C4-2B (cell line): ENCODE measurements around the gene CBX6.
"Not testable (repeated sequence)": the region's sequence is repeated elsewhere in the genome, so short reads cannot be mapped to it uniquely, and the experiment has no call there.

Experiments used
- H3K27ac ChIP-seq: fragments of 450-650 bp; 2 replicates; pipeline ENCODE4 v1.5.1; 2017
- ZFX ChIP-seq: fragments of 450-650 bp; IDR thresholded peaks from 2 replicates; pipeline ENCODE4 v1.6.1; 2017
- TF ChIP-seq, protein P1 (sequence below): fragments of 450-650 bp; conservative IDR thresholded peaks from 2 replicates; pipeline ENCODE4 v1.5.1; 2017; ENCODE audit warnings: mild to moderate bottlenecking

Gene CBX6

DNA sequence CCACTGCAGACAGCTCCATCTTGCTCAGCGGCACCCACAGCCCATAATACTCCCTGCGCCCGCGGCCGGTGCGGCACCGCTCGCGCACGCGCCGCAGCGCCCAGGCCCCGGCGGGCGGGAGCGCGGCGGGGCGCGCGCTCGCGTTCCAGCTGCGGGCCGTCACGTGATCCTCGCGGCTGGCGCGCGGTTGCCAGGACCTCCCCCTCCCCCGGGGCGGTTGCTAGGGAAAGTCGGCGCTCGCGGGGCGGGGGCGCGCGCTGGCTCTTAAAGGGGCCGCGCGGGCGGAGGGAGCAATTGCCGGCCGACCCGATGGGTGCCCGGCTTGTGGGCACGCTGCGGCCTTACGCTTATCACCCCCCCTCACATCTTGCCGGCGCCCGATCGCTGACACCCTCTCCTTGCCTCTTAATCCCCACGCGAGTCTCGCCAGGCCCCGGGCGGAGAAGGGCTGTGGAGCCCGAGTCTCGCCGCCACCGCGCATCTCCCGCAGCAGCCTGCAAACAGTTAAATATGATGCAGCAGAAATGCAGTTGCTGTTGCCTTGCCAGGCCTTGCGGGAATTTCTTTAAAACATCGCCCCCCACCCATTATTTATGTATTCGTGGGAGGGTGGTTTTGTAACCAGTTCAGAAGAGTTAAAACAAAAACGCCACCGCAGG lies at the start of gene CBX6:
Gene CBX6 (minus strand): TSS at position 45 of the 659 bp plus-strand sequence. CDS start 26 bp downstream, at position 19.
- TF ChIP-seq, protein P1, sequence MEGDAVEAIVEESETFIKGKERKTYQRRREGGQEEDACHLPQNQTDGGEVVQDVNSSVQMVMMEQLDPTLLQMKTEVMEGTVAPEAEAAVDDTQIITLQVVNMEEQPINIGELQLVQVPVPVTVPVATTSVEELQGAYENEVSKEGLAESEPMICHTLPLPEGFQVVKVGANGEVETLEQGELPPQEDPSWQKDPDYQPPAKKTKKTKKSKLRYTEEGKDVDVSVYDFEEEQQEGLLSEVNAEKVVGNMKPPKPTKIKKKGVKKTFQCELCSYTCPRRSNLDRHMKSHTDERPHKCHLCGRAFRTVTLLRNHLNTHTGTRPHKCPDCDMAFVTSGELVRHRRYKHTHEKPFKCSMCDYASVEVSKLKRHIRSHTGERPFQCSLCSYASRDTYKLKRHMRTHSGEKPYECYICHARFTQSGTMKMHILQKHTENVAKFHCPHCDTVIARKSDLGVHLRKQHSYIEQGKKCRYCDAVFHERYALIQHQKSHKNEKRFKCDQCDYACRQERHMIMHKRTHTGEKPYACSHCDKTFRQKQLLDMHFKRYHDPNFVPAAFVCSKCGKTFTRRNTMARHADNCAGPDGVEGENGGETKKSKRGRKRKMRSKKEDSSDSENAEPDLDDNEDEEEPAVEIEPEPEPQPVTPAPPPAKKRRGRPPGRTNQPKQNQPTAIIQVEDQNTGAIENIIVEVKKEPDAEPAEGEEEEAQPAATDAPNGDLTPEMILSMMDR: no peak
- TF ChIP-seq ZFX: no peak

DNA sequence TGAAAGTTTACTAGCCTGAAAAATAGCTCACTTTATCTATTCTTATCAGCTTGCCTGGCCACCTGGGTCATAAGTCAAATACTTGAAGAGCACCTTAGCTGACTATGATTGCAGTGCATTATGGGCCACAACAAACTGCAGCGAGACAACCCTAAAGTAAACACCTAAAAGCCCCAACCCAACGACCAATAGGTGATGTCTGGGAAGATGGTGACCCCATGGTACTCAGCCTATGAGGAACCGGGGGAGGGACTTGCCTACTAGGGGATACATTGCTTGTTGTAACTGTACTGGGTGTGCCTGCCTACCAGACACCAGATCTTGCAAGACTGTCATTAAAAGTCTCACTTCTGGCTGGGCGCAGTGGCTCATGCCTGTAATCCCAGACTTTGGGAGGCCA lies 49.8 kb upstream of the CBX6 start:
- TF ChIP-seq, protein P1: no peak
- TF ChIP-seq ZFX: no peak
- H3K27ac ChIP-seq: peak overlapping the region; percentile 83

More for the DNA sequence above, at the start of gene CBX6:
- H3K27ac ChIP-seq: peak within 1 kb of the TSS; percentile 77

DNA sequence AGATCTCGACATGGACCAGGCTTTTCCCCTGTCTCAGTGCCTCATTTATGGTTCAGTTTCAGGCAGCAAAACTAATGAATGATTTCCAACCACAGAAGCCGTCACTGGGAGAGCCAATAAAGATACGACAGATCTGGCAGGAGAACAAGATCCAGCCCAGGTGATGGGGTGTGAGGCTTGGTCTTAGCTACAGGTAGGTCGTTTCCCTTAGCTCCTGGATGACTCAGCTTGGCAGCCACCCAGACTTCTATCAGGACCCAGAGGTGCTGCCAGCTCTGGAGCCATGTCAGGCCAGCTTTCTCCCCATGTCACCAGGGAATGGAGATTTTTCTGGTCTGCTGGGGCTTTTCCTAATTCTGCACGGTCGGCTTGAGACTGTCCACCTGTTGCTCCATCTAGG lies 49.1 kb upstream of the CBX6 start:
- TF ChIP-seq ZFX: no peak
- TF ChIP-seq, protein P1: no peak
- H3K27ac ChIP-seq: peak overlapping the region; percentile 83

DNA sequence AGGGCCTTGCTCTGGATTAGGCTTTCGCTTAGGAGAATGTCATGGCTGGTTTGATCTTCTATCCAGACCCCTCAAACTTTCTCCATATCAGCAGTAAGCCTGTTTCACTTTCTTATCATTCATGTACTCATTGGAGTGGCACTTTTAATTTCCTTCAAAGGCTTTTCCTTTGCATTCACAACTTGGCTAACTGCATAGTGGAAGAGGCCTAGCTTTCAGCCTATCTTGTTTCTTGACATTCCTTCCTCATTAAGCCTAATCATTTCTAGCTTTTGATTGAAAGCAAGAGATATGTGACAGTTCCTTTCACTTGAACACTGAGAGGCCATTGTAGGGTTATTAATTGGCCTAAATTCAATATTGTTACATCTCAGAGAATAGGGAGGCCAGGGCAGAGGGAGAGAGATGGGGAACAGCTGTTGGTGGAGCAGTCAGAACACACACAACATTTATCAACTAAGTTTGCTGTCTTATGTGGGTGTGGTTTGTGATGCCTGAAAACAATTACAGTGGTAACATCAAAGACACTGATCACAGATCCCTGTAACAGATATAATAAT lies 47.7 kb upstream of the CBX6 start:
- TF ChIP-seq, protein P1: no peak
- no peak for TF ChIP-seq ZFX
- H3K27ac ChIP-seq: no peak overlapping the region

DNA sequence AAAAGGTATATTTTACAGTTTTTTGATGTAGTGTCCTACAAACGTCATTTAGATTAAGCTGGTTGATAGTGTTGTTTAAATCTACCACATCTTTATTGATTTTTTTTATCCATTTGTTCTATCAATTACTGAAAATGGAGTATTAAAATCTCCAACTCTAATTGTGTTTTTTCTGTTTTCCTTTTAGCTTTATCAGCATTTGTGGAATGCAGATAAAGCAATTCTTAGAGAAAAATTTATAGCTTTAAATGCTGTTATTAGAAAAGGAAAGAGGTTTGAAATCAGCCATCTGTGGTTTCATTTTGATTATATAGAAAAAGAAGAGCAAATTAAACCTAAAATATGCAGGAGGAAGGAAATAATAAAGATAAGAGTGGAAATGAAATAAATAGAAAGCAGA lies 39.4 kb upstream of the CBX6 start:
- H3K27ac ChIP-seq: no peak overlapping the region
- no peak for TF ChIP-seq ZFX
- TF ChIP-seq, protein P1: no peak

DNA sequence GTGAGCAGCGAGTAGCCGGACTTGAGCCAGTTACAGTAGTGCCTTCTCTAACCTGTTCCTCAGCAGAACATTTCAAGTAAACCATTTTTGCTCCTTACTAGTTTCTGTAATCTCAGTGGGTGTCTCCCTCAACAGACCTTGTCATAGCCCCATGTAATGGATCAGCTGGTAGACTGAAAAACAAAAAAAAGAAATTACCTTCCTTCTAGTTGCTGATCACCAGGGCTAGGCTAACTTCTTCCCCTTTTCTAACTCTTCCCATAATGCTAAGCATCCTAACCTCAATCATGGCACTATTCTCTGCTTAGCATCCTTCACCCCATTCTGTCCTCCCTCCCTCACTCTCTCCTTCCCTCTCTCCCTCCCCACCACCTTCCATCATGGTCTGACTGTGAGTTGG lies 35.8 kb upstream of the CBX6 start:
- TF ChIP-seq, protein P1: no peak
- TF ChIP-seq ZFX: no peak
- no peak overlapping the region for H3K27ac ChIP-seq

DNA sequence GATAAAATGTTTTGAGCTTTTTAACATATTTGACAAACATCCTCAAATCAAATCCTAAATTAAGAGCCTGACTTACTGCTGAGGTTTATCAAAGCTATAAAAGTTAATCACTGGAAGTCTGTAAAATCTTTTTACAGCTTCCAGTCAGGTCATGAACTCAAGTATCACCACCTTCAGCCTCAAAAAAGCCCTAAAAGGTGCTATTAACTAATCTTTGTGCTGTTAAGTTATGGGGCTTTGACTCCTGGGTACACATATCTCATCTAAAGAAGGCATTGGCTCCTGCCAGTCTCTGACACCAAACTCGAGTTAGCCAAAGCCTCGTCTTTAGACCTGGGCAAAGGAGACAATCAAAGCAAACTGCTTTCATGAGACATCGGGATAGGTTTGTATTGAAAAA lies 34.0 kb upstream of the CBX6 start:
- H3K27ac ChIP-seq: no peak overlapping the region

GRCh38 chr22:38904052-38904617 lies 32.1 kb upstream of the CBX6 start:
- not testable (repeated sequence) for H3K27ac ChIP-seq

More for the DNA sequence above, 34.0 kb upstream of the CBX6 start:
- TF ChIP-seq ZFX: no peak
- TF ChIP-seq, protein P1: no peak
